Glutamatergic neuron (in vitro differentiated cells): ENCODE results near the gene PDGFRA. TPM values are rescaled to one million over a fixed set of nuclear protein-coding genes. Genes with fewer than 3 reads are reported as not detected.
A peak's percentile ranks its signal among the peaks of the same experiment; 100 is the strongest.

Source experiments
- DNase-seq: peaks from one replicate; pipeline ENCODE4 v3.0.0; 2022
- H3K27ac Mint-ChIP-seq: one replicate; pipeline ENCODE4 v1.8.0; 2020; ENCODE audit warnings: mild to moderate bottlenecking, mixed read lengths, inconsistent platforms; ENCODE audit not compliant: unreplicated experiment
- H3K27me3 Mint-ChIP-seq: one replicate; pipeline ENCODE4 v1.8.0; 2020; ENCODE audit warnings: mild to moderate bottlenecking, moderate library complexity, mixed read lengths, inconsistent platforms; ENCODE audit not compliant: unreplicated experiment
- H3K36me3 Mint-ChIP-seq: one replicate; pipeline ENCODE4 v1.8.0; 2020; ENCODE audit warnings: mild to moderate bottlenecking, mixed read lengths, inconsistent platforms; ENCODE audit not compliant: unreplicated experiment
- H3K4me1 Mint-ChIP-seq: one replicate; pipeline ENCODE4 v1.8.0; 2020; ENCODE audit warnings: mild to moderate bottlenecking, low read depth, mixed read lengths, inconsistent platforms; ENCODE audit not compliant: unreplicated experiment
- H3K4me3 Mint-ChIP-seq: one replicate; pipeline ENCODE4 v1.8.0; 2020; ENCODE audit warnings: mild to moderate bottlenecking, mixed read lengths, inconsistent platforms; ENCODE audit not compliant: unreplicated experiment
- H3K9me3 Mint-ChIP-seq: one replicate; pipeline ENCODE4 v1.8.0; 2020; ENCODE audit warnings: mild to moderate bottlenecking, moderate library complexity, mixed read lengths, inconsistent platforms; ENCODE audit not compliant: unreplicated experiment
- CTCF ChIP-seq: fragments of 200-600 bp; sonication (generic); IDR thresholded peaks from one replicate; pipeline ENCODE4 v1.5.0; 2021; ENCODE audit not compliant: partially characterized antibody, unreplicated experiment
- total RNA-seq: library from RNA; stranded (reverse); fragmentation: NEBNext Ultra II Directional; extraction: Animal tissue kit (Norgen Biotek cat#: 25700); gene quantifications from one replicate; pipeline ENCODE4 v1.2.1, GENCODE V29; 2021; ENCODE audit not compliant: unreplicated experiment

Gene PDGFRA
- total RNA-seq, 1 donor from 2014 or later, result 14.1 TPM

GRCh38 chr4:54308110-54308509 lies 79.0 kb downstream of the PDGFRA start:
- DNase-seq, result no peak
- Mint-ChIP-seq H3K27ac (no peak overlapping the region), H3K4me3 (no peak overlapping the region), H3K36me3 (peaks cover 11% of the 10 kb centered on the region), H3K9me3 (peaks cover 6% of the 10 kb centered on the region), H3K4me1 (peaks cover 2% of the 10 kb centered on the region), H3K27me3 (peaks cover 1% of the 10 kb centered on the region)
- no peak for TF ChIP-seq CTCF

GRCh38 chr4:54315561-54316538 lies 86.8 kb downstream of the PDGFRA start:
- no peak for DNase-seq
- TF ChIP-seq CTCF, result no peak
- no peaks in the 10 kb centered on the region for H3K36me3 Mint-ChIP-seq
- no peak overlapping the region for H3K27ac Mint-ChIP-seq
- H3K9me3 Mint-ChIP-seq, result peaks cover 3% of the 10 kb centered on the region
- no peaks in the 10 kb centered on the region for H3K27me3 Mint-ChIP-seq
- H3K4me1 Mint-ChIP-seq, result peaks cover 16% of the 10 kb centered on the region
- H3K4me3 Mint-ChIP-seq, result no peak overlapping the region

- TF ChIP-seq CTCF, result no peak
- H3K27ac Mint-ChIP-seq, result no peak overlapping the region
- peaks cover 1% of the 10 kb centered on the region for H3K27me3 Mint-ChIP-seq
- DNase-seq, result no peak
- H3K9me3 Mint-ChIP-seq, result peaks cover 3% of the 10 kb centered on the region
- no peak overlapping the region for H3K4me3 Mint-ChIP-seq
- no peaks in the 10 kb centered on the region for H3K36me3 Mint-ChIP-seq
- peaks cover 18% of the 10 kb centered on the region for H3K4me1 Mint-ChIP-seq
These were observed 88.6 kb downstream of the PDGFRA start for GRCh38 chr4:54317690-54318089.

GRCh38 chr4:54318904-54319303 lies 89.8 kb downstream of the PDGFRA start:
- Mint-ChIP-seq H3K4me3 (no peak overlapping the region), H3K9me3 (peaks cover 4% of the 10 kb centered on the region), H3K36me3 (no peaks in the 10 kb centered on the region), H3K27ac (peak overlapping the region; percentile 57), H3K27me3 (peaks cover 1% of the 10 kb centered on the region), H3K4me1 (peaks cover 21% of the 10 kb centered on the region)
- TF ChIP-seq CTCF, result peak; percentile 88
- DNase-seq, result no peak
